Measurements from ENCODE around the gene CAMTA1.
"Not testable (repeated sequence)": the region's sequence is repeated elsewhere in the genome, so short reads cannot be mapped to it uniquely, and the experiment has no call there.

CAMTA1 gene

DNA sequence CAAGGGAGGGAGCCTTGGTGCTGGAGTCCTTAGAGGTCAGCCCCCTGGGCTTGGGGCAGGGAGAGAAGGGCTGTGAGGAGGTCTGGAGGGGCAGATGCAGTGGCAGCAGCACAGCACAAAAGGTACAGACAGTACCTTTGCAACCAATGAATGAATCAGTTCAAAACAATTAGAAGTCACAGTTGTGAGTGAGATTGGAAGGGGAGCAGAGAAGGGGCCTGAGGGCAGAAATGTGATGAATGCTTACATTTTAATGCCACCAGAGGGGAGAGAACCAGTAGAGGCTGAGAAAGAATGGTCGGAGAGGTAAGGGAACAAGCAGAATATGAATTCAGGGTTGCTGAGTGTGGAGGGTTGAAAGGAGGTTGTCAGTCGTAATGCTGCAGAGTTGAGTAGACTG, 24.2 kb downstream of the CAMTA1 start:
- DNase-seq (ENCODE audit: low read depth in 2 of 3, low spot score in 2 of 3): no peak

GRCh38 chr1:6810146-6810734, 25.0 kb downstream of the CAMTA1 start:
- not testable (repeated sequence) for DNase-seq (ENCODE audit: low read depth in 2 of 3, low spot score in 2 of 3)

- no peak for DNase-seq (ENCODE audit: low read depth in 2 of 3, low spot score in 2 of 3)
These were observed 26.3 kb downstream of the CAMTA1 start for GRCh38 chr1:6811583-6811982.

DNA sequence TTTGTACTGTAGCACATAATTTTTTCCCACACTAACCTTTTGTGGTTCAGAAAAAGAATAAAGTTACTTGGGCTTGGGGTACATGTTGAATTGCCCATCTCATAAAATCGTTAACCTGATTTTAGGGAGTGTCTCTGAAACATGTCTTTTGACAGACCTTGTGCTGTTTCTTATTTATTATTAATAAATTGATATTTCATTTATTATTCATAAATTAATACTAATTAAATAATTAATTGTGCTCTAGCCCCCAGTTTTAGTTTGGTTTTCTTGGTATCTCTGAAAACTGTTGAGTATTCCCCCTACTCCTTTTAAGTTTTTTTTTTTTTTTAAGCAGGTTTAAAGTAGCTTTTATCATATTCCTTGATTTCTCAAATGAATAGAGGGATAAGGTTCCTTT, 27.9 kb downstream of the CAMTA1 start:
- no peak for DNase-seq (ENCODE audit: low read depth in 2 of 3, low spot score in 2 of 3)

- DNase-seq (ENCODE audit: low read depth in 2 of 3, low spot score in 2 of 3): no peak
These were observed 30.5 kb downstream of the CAMTA1 start for GRCh38 chr1:6815726-6816125.

DNA sequence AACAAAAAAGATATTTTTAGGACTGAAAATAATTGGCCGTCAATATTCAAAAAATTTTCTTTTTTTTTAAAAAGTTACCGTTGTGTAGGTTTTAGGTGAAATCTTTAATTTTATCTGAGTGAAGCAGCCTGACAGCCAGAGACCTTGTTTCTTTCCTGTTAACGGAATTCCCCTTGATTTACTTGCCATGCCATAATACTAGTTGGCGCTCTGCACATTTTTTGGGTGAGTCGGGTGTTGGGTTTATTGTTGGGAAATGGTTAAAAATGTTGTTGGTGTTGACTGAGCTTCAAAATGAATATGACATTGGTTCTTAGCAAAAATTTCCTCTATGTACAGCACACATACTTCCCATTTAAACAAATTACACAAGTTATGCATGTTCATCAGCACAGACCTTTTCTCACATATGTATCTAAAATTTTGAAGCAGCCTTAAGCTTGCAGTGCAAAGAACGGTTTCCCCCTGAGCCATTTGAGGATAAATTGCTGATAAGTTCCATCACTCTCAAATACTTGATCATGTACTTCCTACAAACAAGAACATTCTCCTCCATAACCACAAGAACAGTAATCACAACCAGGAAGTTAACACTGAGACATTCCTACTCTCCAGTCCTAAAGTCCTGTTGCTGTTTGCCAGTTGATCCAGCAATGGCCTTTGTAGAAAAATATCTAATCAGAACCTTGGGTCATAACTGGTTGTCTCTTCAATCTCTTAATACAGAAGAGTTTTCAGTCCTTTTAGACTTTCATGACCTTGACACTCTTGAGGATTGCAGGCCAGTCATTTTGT, 34.2 kb downstream of the CAMTA1 start:
- DNase-seq (ENCODE audit: low read depth in 2 of 3, low spot score in 2 of 3): no peak

DNA sequence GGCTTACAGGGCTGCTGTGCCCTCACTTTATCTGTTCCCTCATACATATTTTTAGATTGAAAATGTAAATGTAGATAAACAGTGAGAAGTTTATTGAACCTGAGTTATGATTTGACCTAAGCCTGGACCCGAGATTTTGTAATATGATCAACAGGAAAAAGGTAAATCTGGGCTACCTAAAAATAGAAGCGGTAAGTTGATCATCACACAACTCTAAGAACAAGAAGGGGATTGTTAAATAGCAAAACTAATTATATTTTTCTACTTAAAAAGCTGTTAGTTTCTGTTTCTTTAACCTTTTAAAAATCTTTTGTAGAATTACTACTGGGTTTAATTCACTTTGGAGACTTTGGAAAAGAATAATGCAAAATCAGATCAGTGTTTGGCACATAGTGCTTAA, 35.6 kb downstream of the CAMTA1 start:
- DNase-seq (ENCODE audit: low read depth in 2 of 3, low spot score in 2 of 3): no peak

- no peak for DNase-seq (ENCODE audit: low read depth in 2 of 3, low spot score in 2 of 3)
These were observed 37.5 kb downstream of the CAMTA1 start for GRCh38 chr1:6822530-6823359.

GRCh38 chr1:6823793-6824192, 38.5 kb downstream of the CAMTA1 start:
- no peak for DNase-seq (ENCODE audit: low read depth in 2 of 3, low spot score in 2 of 3)

GRCh38 chr1:6824665-6825368, 39.6 kb downstream of the CAMTA1 start:
- no peak for DNase-seq (ENCODE audit: low read depth in 2 of 3, low spot score in 2 of 3)

GRCh38 chr1:6825828-6826227, 40.6 kb downstream of the CAMTA1 start:
- no peak for DNase-seq (ENCODE audit: low read depth in 2 of 3, low spot score in 2 of 3)

DNA sequence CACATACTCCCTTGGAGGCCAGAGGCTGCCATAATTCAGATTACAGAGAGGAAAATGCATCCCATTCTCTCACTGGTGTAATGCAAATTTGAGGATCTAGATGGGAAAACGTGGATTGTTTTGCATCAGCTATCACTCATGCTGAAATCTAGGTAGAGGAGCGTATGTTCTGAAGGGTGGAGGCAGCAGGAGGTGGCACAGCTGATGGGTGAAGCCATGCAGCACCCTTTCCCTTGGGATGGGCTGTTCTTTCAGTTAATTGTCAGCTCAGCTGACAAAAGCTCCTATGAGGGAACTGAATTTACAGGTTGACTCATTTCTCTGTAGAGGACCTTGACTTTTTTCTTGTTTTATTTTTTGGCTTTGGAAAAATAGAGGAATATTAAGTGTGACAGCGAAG, 41.8 kb downstream of the CAMTA1 start:
- no peak for DNase-seq (ENCODE audit: low read depth in 2 of 3, low spot score in 2 of 3)

- no peak for DNase-seq (ENCODE audit: low read depth in 2 of 3, low spot score in 2 of 3)
These were observed 42.4 kb downstream of the CAMTA1 start for GRCh38 chr1:6827630-6828165.

DNA sequence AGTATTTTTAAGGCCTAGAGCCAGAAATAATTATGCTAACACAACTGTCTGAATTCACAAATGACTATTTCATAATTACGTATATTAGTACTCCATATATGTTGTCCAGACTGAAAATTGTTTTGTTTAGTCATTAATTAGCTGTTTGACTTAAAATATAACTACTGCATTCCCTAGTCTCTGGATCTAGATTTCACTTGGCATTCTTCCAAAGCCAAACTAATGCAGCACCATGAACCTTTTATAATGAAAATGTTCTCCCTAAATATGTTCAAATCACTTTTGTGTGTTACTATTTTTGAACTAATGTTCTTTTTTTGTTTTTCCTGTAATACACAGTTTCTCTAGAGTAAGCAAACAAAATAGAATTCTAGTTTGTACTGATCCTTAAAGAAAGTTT, 46.1 kb downstream of the CAMTA1 start:
- DNase-seq (ENCODE audit: low read depth in 2 of 3, low spot score in 2 of 3): no peak

- not testable (repeated sequence) for DNase-seq (ENCODE audit: low read depth in 2 of 3, low spot score in 2 of 3)
These were observed 46.8 kb downstream of the CAMTA1 start for GRCh38 chr1:6832006-6832405.

GRCh38 chr1:6832531-6833188, 47.4 kb downstream of the CAMTA1 start:
- DNase-seq (ENCODE audit: low read depth in 2 of 3, low spot score in 2 of 3): no peak

- DNase-seq (ENCODE audit: low read depth in 2 of 3, low spot score in 2 of 3): no peak
These were observed 48.5 kb downstream of the CAMTA1 start for GRCh38 chr1:6833804-6834203.

DNA sequence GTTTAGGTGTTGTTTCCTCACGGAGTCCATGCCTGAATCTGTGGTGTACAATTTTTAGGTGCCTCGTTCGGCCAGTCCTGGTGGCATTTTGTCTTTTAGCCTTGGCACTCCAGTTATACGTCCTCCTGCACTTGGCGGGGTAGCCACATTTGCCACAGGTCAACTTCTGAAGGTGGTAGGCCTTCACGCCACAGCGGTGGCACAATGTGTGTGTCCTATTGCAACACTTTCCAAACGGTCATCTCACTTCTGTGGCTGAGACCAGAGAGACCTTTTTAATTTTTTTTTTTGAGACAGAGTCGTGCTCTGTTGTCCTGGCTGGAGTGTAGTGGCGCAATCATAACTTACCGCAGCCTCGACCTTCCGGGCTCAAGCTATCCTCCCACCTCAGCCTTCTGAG, 49.1 kb downstream of the CAMTA1 start:
- DNase-seq (ENCODE audit: low read depth in 2 of 3, low spot score in 2 of 3): no peak

DNA sequence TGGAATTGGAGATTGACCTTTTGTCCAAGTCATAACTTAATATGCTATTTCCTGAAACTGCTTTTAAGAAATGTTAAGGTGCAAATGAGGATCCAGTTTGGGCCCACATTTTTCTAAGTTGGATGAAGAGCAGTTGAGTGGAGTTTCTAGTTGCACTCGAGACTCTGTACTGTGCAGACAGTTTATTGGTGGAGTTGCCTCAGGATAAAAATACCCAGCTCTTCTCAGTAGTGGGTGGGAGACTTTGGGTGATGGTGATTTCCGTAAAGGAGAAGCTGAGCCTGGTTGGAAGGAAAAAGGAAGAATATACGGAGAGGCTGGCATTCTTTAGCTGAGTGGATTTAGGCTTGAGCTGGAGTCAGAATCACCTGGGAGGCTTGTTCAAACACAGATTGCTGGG, 49.9 kb downstream of the CAMTA1 start:
- no peak for DNase-seq (ENCODE audit: low read depth in 2 of 3, low spot score in 2 of 3)

GRCh38 chr1:6842301-6842700, 57.0 kb downstream of the CAMTA1 start:
- DNase-seq (ENCODE audit: low read depth in 2 of 3, low spot score in 2 of 3): no peak

- not testable (repeated sequence) for DNase-seq (ENCODE audit: low read depth in 2 of 3, low spot score in 2 of 3)
These were observed 60.5 kb downstream of the CAMTA1 start for GRCh38 chr1:6845786-6846185.
